SK-N-SH (cell line): ENCODE results near the gene FBXL7. TPM values are rescaled to one million over a fixed set of nuclear protein-coding genes. Genes with fewer than 3 reads are reported as not detected.

Experiments used
- CTCF ChIA-PET: fragments of 300-600, 350-600 bp; formaldehyde crosslinking; extraction: SDS; loops from one replicate; lab custom pipeline; 2021; lab: Yijun Ruan, JAX
- POLR2A ChIA-PET: fragments of 350-600 bp; sonication (Branson Sonifier 250); formaldehyde crosslinking; extraction: SDS; loops from one replicate; lab custom pipeline; 2020; ENCODE audit warnings: antibody characterized with exemption, inconsistent platforms; lab: Yijun Ruan, JAX
- DNase-seq: peaks from one replicate; pipeline ENCODE4 v3.0.0; 2012
- H2AFZ ChIP-seq: fragments of 200-600 bp; sonication (generic); 2 replicates; pipeline ENCODE4 v1.8.1; 2016; ENCODE audit warnings: antibody characterized with exemption, mild to moderate bottlenecking, low read depth
- H3F3A ChIP-seq: fragments of 200-600 bp; sonication (generic); replicated peaks from 2 replicates; pipeline ENCODE3; 2016; ENCODE audit warnings: antibody characterized with exemption, mild to moderate bottlenecking; ENCODE audit not compliant: insufficient read depth
- H3K27ac ChIP-seq, 2 experiments: fragments of 200-500 bp in 1 of 2; fragments of 200-600 bp in 1 of 2; sonication (Bioruptor generic) in 1 of 2; sonication (generic), shearing (Covaris generic) in 1 of 2; 2 replicates each; pipeline versions ENCODE4 v1.5.1 to v1.6.1; 2014 to 2016; ENCODE audit warnings: low read depth in 2 of 2, inconsistent platforms in 1 of 2, low read length in 1 of 2, mild to moderate bottlenecking in 1 of 2, mixed read lengths in 1 of 2
- H3K27me3 ChIP-seq: fragments of 200-600 bp; sonication (generic), shearing (Covaris generic); 2 replicates; pipeline ENCODE4 v1.6.1; 2016; ENCODE audit warnings: mixed run types; ENCODE audit not compliant: insufficient read depth
- H3K36me3 ChIP-seq, 2 experiments: fragments of 200-500 bp in 1 of 2; fragments of 200-600 bp in 1 of 2; sonication (Bioruptor generic) in 1 of 2; sonication (generic) in 1 of 2; replicated peaks in 1 of 2; 2 replicates each; pipeline versions ENCODE3 to v1.5.1; 2014 to 2016; ENCODE audit warnings: low read length in 1 of 2, mild to moderate bottlenecking in 1 of 2; ENCODE audit not compliant: insufficient read depth in 2 of 2, control insufficient read depth in 1 of 2
- H3K4me1 ChIP-seq, 2 experiments: fragments of 200-500 bp in 1 of 2; fragments of 200-600 bp in 1 of 2; sonication (Bioruptor generic) in 1 of 2; sonication (generic), shearing (Covaris generic) in 1 of 2; 2 replicates each; pipeline versions ENCODE4 v1.5.1 to v1.6.1; 2014 to 2016; ENCODE audit warnings: low read depth in 1 of 2, low read length in 1 of 2, mixed run types in 1 of 2; ENCODE audit not compliant: insufficient read depth in 2 of 2, control insufficient read depth in 1 of 2
- H3K4me2 ChIP-seq: fragments of 200-600 bp; sonication (generic), shearing (Covaris generic); 2 replicates; pipeline ENCODE4 v1.6.1; 2017; ENCODE audit warnings: mixed run types
- H3K4me3 ChIP-seq, 2 experiments: fragments of 200-500 bp in 1 of 2; fragments of 200-600 bp in 1 of 2; sonication (Bioruptor generic) in 1 of 2; sonication (generic), shearing (Covaris generic) in 1 of 2; 2 replicates each; pipeline versions ENCODE4 v1.5.1 to v1.8.1; 2014 to 2016; ENCODE audit warnings: low read depth in 2 of 2, inconsistent platforms in 1 of 2, low read length in 1 of 2, mild to moderate bottlenecking in 1 of 2, mixed read lengths in 1 of 2, moderate library complexity in 1 of 2
- H3K79me2 ChIP-seq: fragments of 200-600 bp; sonication (generic); 2 replicates; pipeline ENCODE4 v1.8.1; 2017; ENCODE audit warnings: mild to moderate bottlenecking; ENCODE audit not compliant: insufficient read depth
- H3K9ac ChIP-seq: fragments of 200-600 bp; sonication (generic); 2 replicates; pipeline ENCODE4 v1.6.1; 2017; ENCODE audit warnings: mixed run types
- H3K9me2 ChIP-seq: fragments of 200-600 bp; sonication (generic); 2 replicates; pipeline ENCODE4 v1.6.1; 2017; ENCODE audit warnings: mixed run types
- H3K9me3 ChIP-seq: fragments of 200-600 bp; sonication (generic); 2 replicates; pipeline ENCODE4 v1.6.1; 2017; ENCODE audit warnings: mixed run types, mild to moderate bottlenecking, moderate library complexity
- H4K20me1 ChIP-seq: fragments of 200-600 bp; sonication (generic); 2 replicates; pipeline ENCODE4 v1.6.1; 2017; ENCODE audit warnings: mild to moderate bottlenecking, mixed run types; ENCODE audit not compliant: insufficient read depth
- FOSL2 ChIP-seq: IDR thresholded peaks from 2 replicates; pipeline ENCODE4 v1.4.0; 2012; ENCODE audit warnings: low read depth, mild to moderate bottlenecking, moderate library complexity, borderline replicate concordance
- MEF2A ChIP-seq: IDR thresholded peaks from 2 replicates; pipeline ENCODE4 v1.4.0; 2012; ENCODE audit warnings: low read depth, borderline replicate concordance
- NFIC ChIP-seq: IDR thresholded peaks from 2 replicates; pipeline ENCODE4 v1.4.0; 2012; ENCODE audit warnings: borderline replicate concordance
- NRF1 ChIP-seq: IDR thresholded peaks from 2 replicates; pipeline ENCODE4 v1.6.1; 2012; ENCODE audit warnings: low read depth, mild to moderate bottlenecking, low read length
- RCOR1 ChIP-seq: fragments of 150-350 bp; IDR thresholded peaks from 2 replicates; pipeline ENCODE4 v1.6.1; 2017; ENCODE audit warnings: antibody characterized with exemption, low read length
- TAF1 ChIP-seq: IDR thresholded peaks from 2 replicates; pipeline ENCODE4 v1.6.1; 2012; ENCODE audit warnings: low read depth, mild to moderate bottlenecking, low read length, moderate library complexity, borderline replicate concordance
- YY1 ChIP-seq: IDR thresholded peaks from 2 replicates; pipeline ENCODE4 v1.4.0; 2012; ENCODE audit warnings: low read depth, mild to moderate bottlenecking
- WGBS: methylation state at CpG from one replicate; pipeline ENCODE4 v1.1.6; 2017; ENCODE audit warnings: low lambda C conversion rate; 5-methylcytosine and 5-hydroxymethylcytosine counted together
- polyA plus RNA-seq, 3 experiments: library from polyadenylated mRNA; depleted of rRNA; stranded (reverse); fragments of >200 nt; gene quantifications; 2 replicates each; pipeline ENCODE4 v1.2.3, GENCODE V29; 2012
- TF ChIP-seq, protein P1 (sequence below): IDR thresholded peaks from 2 replicates; pipeline ENCODE4 v1.4.0; 2012; ENCODE audit warnings: low read depth, borderline replicate concordance
- TF ChIP-seq, protein P2 (sequence below): IDR thresholded peaks from 2 replicates; pipeline ENCODE4 v1.4.0; 2012; ENCODE audit warnings: low read depth, borderline replicate concordance
- TF ChIP-seq, protein P3 (sequence below): IDR thresholded peaks from 2 replicates; pipeline ENCODE4 v1.6.1; 2012; ENCODE audit warnings: mild to moderate bottlenecking, low read depth, low read length, moderate library complexity
- TF ChIP-seq, protein P4 (sequence below): fragments of 200-600 bp; sonication (generic); IDR thresholded peaks from 2 replicates; pipeline ENCODE4 v1.6.1; 2017; ENCODE audit warnings: antibody characterized with exemption, mild to moderate bottlenecking, moderate library complexity
- TF ChIP-seq, protein P5 (sequence below): fragments of 150-350 bp; IDR thresholded peaks from 2 replicates; pipeline ENCODE4 v1.6.1; 2017; ENCODE audit warnings: antibody characterized with exemption, low read length, low read depth, borderline replicate concordance

The FBXL7 gene
- polyA plus RNA-seq, 1 of the 3 experiments (the other 2 are of a cell fraction) = 7.0 TPM

DNA sequence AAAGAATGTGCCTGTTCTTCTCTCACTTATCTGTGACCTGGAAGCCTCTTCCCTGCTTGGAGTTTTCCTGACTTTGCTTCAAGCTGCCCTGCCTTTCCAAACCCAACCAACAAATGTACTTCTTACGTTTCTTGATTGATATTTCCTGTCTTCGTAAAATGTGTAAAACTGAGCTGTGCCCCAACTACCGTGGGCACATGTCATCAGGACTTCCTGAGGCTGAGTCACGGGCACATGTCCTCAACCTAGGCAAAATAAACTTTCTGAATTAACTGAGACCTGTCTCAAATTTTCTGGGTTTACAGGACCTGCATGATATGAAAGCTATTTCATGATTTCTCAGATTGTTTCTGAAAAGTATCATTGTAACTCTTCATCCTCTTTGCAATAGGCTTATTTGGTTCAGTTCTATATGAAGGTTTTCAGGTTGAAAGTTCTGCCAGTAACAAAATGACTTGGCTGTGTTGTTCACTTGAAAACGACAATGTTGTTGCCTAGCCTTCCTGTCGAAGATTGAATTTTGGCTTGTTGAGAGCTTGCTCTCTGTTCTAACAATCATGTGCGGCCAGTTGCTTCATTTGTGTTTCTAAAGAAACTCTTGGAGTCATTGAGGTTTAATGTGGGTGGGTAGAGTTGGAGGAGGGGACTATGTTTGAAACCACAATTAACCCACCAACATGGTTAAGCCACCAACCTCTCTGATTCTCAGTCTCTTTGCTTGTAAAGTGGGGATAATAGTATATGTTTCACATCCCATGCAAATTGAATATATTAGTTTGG is 145.6 kb downstream of the FBXL7 start:
- peaks cover 16% of the 10 kb centered on the region; the same call in 1 of the 2 replicates for H3K79me2 ChIP-seq
- WGBS = 70% methylated on average over 7 of the region's 7 CpGs
- no peak overlapping the region for H3K4me3 ChIP-seq
- H3K9me2 ChIP-seq = no peaks in the 10 kb centered on the region
- H3K9me3 ChIP-seq = no peaks in the 10 kb centered on the region
- H3K36me3 ChIP-seq = no peaks in the 10 kb centered on the region
- H3K4me2 ChIP-seq = no peak overlapping the region
- POLR2A ChIA-PET = no interaction called here
- H3K9ac ChIP-seq = no peak overlapping the region
- DNase-seq = no peak
- no peaks in the 10 kb centered on the region; a peak in 1 of 4 replicates for H3K4me1 ChIP-seq
- H2AFZ ChIP-seq = no peak overlapping the region
- no peak for TF ChIP-seq RCOR1
- TF ChIP-seq, protein P1, sequence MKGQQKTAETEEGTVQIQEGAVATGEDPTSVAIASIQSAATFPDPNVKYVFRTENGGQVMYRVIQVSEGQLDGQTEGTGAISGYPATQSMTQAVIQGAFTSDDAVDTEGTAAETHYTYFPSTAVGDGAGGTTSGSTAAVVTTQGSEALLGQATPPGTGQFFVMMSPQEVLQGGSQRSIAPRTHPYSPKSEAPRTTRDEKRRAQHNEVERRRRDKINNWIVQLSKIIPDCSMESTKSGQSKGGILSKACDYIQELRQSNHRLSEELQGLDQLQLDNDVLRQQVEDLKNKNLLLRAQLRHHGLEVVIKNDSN = no peak
- TF ChIP-seq, protein P2, sequence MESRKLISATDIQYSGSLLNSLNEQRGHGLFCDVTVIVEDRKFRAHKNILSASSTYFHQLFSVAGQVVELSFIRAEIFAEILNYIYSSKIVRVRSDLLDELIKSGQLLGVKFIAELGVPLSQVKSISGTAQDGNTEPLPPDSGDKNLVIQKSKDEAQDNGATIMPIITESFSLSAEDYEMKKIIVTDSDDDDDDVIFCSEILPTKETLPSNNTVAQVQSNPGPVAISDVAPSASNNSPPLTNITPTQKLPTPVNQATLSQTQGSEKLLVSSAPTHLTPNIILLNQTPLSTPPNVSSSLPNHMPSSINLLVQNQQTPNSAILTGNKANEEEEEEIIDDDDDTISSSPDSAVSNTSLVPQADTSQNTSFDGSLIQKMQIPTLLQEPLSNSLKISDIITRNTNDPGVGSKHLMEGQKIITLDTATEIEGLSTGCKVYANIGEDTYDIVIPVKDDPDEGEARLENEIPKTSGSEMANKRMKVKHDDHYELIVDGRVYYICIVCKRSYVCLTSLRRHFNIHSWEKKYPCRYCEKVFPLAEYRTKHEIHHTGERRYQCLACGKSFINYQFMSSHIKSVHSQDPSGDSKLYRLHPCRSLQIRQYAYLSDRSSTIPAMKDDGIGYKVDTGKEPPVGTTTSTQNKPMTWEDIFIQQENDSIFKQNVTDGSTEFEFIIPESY = no peak
- TF ChIP-seq, protein P3, sequence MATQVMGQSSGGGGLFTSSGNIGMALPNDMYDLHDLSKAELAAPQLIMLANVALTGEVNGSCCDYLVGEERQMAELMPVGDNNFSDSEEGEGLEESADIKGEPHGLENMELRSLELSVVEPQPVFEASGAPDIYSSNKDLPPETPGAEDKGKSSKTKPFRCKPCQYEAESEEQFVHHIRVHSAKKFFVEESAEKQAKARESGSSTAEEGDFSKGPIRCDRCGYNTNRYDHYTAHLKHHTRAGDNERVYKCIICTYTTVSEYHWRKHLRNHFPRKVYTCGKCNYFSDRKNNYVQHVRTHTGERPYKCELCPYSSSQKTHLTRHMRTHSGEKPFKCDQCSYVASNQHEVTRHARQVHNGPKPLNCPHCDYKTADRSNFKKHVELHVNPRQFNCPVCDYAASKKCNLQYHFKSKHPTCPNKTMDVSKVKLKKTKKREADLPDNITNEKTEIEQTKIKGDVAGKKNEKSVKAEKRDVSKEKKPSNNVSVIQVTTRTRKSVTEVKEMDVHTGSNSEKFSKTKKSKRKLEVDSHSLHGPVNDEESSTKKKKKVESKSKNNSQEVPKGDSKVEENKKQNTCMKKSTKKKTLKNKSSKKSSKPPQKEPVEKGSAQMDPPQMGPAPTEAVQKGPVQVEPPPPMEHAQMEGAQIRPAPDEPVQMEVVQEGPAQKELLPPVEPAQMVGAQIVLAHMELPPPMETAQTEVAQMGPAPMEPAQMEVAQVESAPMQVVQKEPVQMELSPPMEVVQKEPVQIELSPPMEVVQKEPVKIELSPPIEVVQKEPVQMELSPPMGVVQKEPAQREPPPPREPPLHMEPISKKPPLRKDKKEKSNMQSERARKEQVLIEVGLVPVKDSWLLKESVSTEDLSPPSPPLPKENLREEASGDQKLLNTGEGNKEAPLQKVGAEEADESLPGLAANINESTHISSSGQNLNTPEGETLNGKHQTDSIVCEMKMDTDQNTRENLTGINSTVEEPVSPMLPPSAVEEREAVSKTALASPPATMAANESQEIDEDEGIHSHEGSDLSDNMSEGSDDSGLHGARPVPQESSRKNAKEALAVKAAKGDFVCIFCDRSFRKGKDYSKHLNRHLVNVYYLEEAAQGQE = no peak
- TF ChIP-seq, protein P4, sequence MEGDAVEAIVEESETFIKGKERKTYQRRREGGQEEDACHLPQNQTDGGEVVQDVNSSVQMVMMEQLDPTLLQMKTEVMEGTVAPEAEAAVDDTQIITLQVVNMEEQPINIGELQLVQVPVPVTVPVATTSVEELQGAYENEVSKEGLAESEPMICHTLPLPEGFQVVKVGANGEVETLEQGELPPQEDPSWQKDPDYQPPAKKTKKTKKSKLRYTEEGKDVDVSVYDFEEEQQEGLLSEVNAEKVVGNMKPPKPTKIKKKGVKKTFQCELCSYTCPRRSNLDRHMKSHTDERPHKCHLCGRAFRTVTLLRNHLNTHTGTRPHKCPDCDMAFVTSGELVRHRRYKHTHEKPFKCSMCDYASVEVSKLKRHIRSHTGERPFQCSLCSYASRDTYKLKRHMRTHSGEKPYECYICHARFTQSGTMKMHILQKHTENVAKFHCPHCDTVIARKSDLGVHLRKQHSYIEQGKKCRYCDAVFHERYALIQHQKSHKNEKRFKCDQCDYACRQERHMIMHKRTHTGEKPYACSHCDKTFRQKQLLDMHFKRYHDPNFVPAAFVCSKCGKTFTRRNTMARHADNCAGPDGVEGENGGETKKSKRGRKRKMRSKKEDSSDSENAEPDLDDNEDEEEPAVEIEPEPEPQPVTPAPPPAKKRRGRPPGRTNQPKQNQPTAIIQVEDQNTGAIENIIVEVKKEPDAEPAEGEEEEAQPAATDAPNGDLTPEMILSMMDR = no peak
- TF ChIP-seq TAF1 = no peak
- TF ChIP-seq MEF2A = no peak
- TF ChIP-seq YY1 = no peak
- TF ChIP-seq NFIC = no peak
- TF ChIP-seq FOSL2 = no peak
- TF ChIP-seq NRF1 = no peak
- TF ChIP-seq, protein P5, sequence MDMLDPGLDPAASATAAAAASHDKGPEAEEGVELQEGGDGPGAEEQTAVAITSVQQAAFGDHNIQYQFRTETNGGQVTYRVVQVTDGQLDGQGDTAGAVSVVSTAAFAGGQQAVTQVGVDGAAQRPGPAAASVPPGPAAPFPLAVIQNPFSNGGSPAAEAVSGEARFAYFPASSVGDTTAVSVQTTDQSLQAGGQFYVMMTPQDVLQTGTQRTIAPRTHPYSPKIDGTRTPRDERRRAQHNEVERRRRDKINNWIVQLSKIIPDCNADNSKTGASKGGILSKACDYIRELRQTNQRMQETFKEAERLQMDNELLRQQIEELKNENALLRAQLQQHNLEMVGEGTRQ = no peak
- no peak overlapping the region for H3K27ac ChIP-seq
- H3F3A ChIP-seq = peaks cover 3% of the 10 kb centered on the region
- H3K27me3 ChIP-seq = no peaks in the 10 kb centered on the region
- CTCF ChIA-PET = interaction anchor here (1.0 kb wide), 1 partner anchor 16 kb away, joined by 4 read pairs; no protein-coding TSS in a partner anchor
- H4K20me1 ChIP-seq = no peaks in the 10 kb centered on the region
